IMR-90 (cell line): Measurements from ENCODE around the gene AGBL1. TPM values are rescaled to one million over a fixed set of nuclear protein-coding genes. Genes with fewer than 3 reads are reported as not detected.

Experiments
- ATAC-seq: fragments of 200-7000 bp; cut with Tn5 transposase; 2 replicates; pipeline ENCODE4 v1.9.1; 2020; ENCODE audit warnings: low read depth, mild to moderate bottlenecking, moderate library complexity
- BruUV-seq: library from RNA; stranded (reverse); fragments of 400-500 nt; replicated peaks from 2 replicates; lab custom pipeline; 2021; lab: Mats Ljungman, UMichigan
- CTCF ChIA-PET: fragments of 300-600 bp; formaldehyde crosslinking; extraction: SDS; loops from one replicate; lab custom pipeline; 2021; ENCODE audit warnings: antibody characterized with exemption; lab: Yijun Ruan, JAX
- POLR2A ChIA-PET: fragments of 300-600 bp; sonication (Branson Sonifier 250); formaldehyde crosslinking; loops from one replicate; lab custom pipeline; 2022; ENCODE audit warnings: antibody characterized with exemption; ENCODE audit not compliant: unreplicated experiment; lab: Charles Lee
- DNase-seq: peaks from one replicate; pipeline ENCODE4 v3.0.0; 2013
- H2AFZ ChIP-seq: replicated peaks from 2 replicates; pipeline ENCODE3; 2013; ENCODE audit warnings: low read length, mild to moderate bottlenecking; ENCODE audit not compliant: poor library complexity
- H2AK5ac ChIP-seq: 2 replicates; pipeline ENCODE4 v1.6.1; 2013; ENCODE audit warnings: low read depth, low read length, inconsistent platforms
- H2AK9ac ChIP-seq: replicated peaks from 2 replicates; pipeline ENCODE3; 2013; ENCODE audit warnings: mild to moderate bottlenecking, low read depth, low read length, moderate library complexity; ENCODE audit not compliant: poor library complexity
- H2BK120ac ChIP-seq: 2 replicates; pipeline ENCODE4 v1.6.1; 2013; ENCODE audit warnings: low read depth, low read length, inconsistent platforms
- H2BK15ac ChIP-seq: 3 replicates; pipeline ENCODE4 v1.6.1; 2013; ENCODE audit warnings: low read depth, low read length, inconsistent platforms
- H2BK20ac ChIP-seq: 2 replicates; pipeline ENCODE4 v1.6.1; 2013; ENCODE audit warnings: low read depth, mild to moderate bottlenecking, inconsistent platforms, low read length, moderate library complexity
- H2BK5ac ChIP-seq: 2 replicates; pipeline ENCODE4 v1.6.1; 2013; ENCODE audit warnings: mild to moderate bottlenecking, low read depth, low read length, inconsistent platforms; ENCODE audit not compliant: poor library complexity, severe bottlenecking
- H3K14ac ChIP-seq: replicated peaks from 2 replicates; pipeline ENCODE4 v1.6.1; 2013; ENCODE audit warnings: low read depth, low read length, inconsistent platforms
- H3K18ac ChIP-seq: 2 replicates; pipeline ENCODE4 v1.6.1; 2013; ENCODE audit warnings: low read depth, low read length, control low read depth
- H3K23ac ChIP-seq: 2 replicates; pipeline ENCODE4 v1.6.1; 2013; ENCODE audit warnings: low read depth, low read length, inconsistent platforms
- H3K27ac ChIP-seq: 2 replicates; pipeline ENCODE4 v1.5.1; 2013; ENCODE audit warnings: mild to moderate bottlenecking, control low read depth, low read length; ENCODE audit not compliant: insufficient read depth
- H3K27me3 ChIP-seq: 2 replicates; pipeline ENCODE4 v1.6.1; 2013; ENCODE audit warnings: low read length; ENCODE audit not compliant: control insufficient read depth, insufficient read depth
- H3K36me3 ChIP-seq: 2 replicates; pipeline ENCODE4 v1.6.1; 2013; ENCODE audit warnings: low read length, mixed read lengths; ENCODE audit not compliant: control insufficient read depth, insufficient read depth
- H3K4ac ChIP-seq: 2 replicates; pipeline ENCODE4 v1.6.1; 2013; ENCODE audit warnings: low read depth, low read length, inconsistent platforms
- H3K4me1 ChIP-seq: 2 replicates; pipeline ENCODE4 v1.6.1; 2013; ENCODE audit warnings: low read length, mixed read lengths; ENCODE audit not compliant: control insufficient read depth, insufficient read depth
- H3K4me2 ChIP-seq: 2 replicates; pipeline ENCODE4 v1.6.1; 2013; ENCODE audit warnings: low read depth, mild to moderate bottlenecking, control low read depth, low read length, moderate library complexity
- H3K4me3 ChIP-seq: 2 replicates; pipeline ENCODE4 v1.5.1; 2013; ENCODE audit warnings: low read depth, mild to moderate bottlenecking, control low read depth, low read length, moderate library complexity; ENCODE audit not compliant: insufficient read depth
- H3K56ac ChIP-seq: 2 replicates; pipeline ENCODE4 v1.6.1; 2013; ENCODE audit warnings: low read length, inconsistent platforms; ENCODE audit not compliant: insufficient read depth; ENCODE audit errors: extremely low read depth
- H3K79me1 ChIP-seq, 2 experiments: 2 replicates each; pipeline ENCODE4 v1.6.1; 2013; ENCODE audit warnings: low read length in 2 of 2, inconsistent platforms in 1 of 2, low read depth in 1 of 2
- H3K9ac ChIP-seq: 2 replicates; pipeline ENCODE4 v1.6.1; 2013; ENCODE audit warnings: low read depth, low read length, control low read depth
- H3K9me1 ChIP-seq: 2 replicates; pipeline ENCODE4 v1.6.1; 2013; ENCODE audit warnings: low read length, inconsistent platforms; ENCODE audit not compliant: insufficient read depth
- H3K9me3 ChIP-seq: 2 replicates; pipeline ENCODE4 v1.6.1; 2013; ENCODE audit warnings: low read length; ENCODE audit not compliant: control insufficient read depth, insufficient read depth
- H4K20me1 ChIP-seq: 2 replicates; pipeline ENCODE4 v1.6.1; 2013; ENCODE audit warnings: low read length, inconsistent platforms; ENCODE audit not compliant: insufficient read depth
- H4K5ac ChIP-seq: 2 replicates; pipeline ENCODE4 v1.6.1; 2013; ENCODE audit warnings: mild to moderate bottlenecking, low read depth, low read length, control low read depth
- H4K8ac ChIP-seq, 2 experiments: 2 replicates each; pipeline ENCODE4 v1.6.1; 2013; ENCODE audit warnings: low read depth in 2 of 2, low read length in 2 of 2, control low read depth in 1 of 2, inconsistent platforms in 1 of 2
- H4K91ac ChIP-seq: 2 replicates; pipeline ENCODE4 v1.6.1; 2013; ENCODE audit warnings: low read depth, low read length, inconsistent platforms; ENCODE audit not compliant: insufficient read depth
- BHLHE40 ChIP-seq: fragments of 150-350 bp; IDR thresholded peaks from 2 replicates; pipeline ENCODE4 v1.6.1; 2016; ENCODE audit warnings: mild to moderate bottlenecking, low read depth, low read length
- CEBPB ChIP-seq: IDR thresholded peaks from 2 replicates; pipeline ENCODE4 v1.6.1; 2012; ENCODE audit warnings: low read depth, low read length, improper control_type of control experiment
- CHD1 ChIP-seq: IDR thresholded peaks from 2 replicates; pipeline ENCODE4 v1.6.1; 2012; ENCODE audit warnings: low read depth, low read length, improper control_type of control experiment
- CTCF ChIP-seq: conservative IDR thresholded peaks from 2 replicates; pipeline ENCODE4 v1.5.1; 2012; ENCODE audit warnings: mild to moderate bottlenecking, low read depth, low read length, improper control_type of control experiment
- FOS ChIP-seq: fragments of 150-350 bp; IDR thresholded peaks from 2 replicates; pipeline ENCODE4 v1.6.1; 2016; ENCODE audit warnings: low read depth, low read length
- MAFK ChIP-seq: IDR thresholded peaks from 2 replicates; pipeline ENCODE4 v1.6.1; 2012; ENCODE audit warnings: low read depth, low read length, improper control_type of control experiment
- MAZ ChIP-seq: IDR thresholded peaks from 2 replicates; pipeline ENCODE4 v1.6.1; 2012; ENCODE audit warnings: low read depth, mild to moderate bottlenecking, low read length, improper control_type of control experiment, moderate library complexity, borderline replicate concordance
- MXI1 ChIP-seq: IDR thresholded peaks from 2 replicates; pipeline ENCODE4 v1.6.1; 2012; ENCODE audit warnings: low read depth, mild to moderate bottlenecking, low read length, moderate library complexity, borderline replicate concordance
- NFE2L2 ChIP-seq: fragments of 150-350 bp; IDR thresholded peaks from 2 replicates; pipeline ENCODE4 v1.6.1; 2016; ENCODE audit warnings: low read depth, mild to moderate bottlenecking, low read length
- POLR2A ChIP-seq: IDR thresholded peaks from 2 replicates; pipeline ENCODE4 v1.6.1; 2012; ENCODE audit warnings: mild to moderate bottlenecking, low read depth, low read length
- RAD21 ChIP-seq: IDR thresholded peaks from 2 replicates; pipeline ENCODE4 v1.6.1; 2012; ENCODE audit warnings: low read length, improper control_type of control experiment
- RFX5 ChIP-seq: IDR thresholded peaks from 2 replicates; pipeline ENCODE4 v1.8.0; 2012; ENCODE audit warnings: low read depth, mild to moderate bottlenecking, low read length, moderate library complexity
- SMC3 ChIP-seq: fragments of 150-350 bp; IDR thresholded peaks from 2 replicates; pipeline ENCODE4 v1.6.1; 2016; ENCODE audit warnings: low read depth, mild to moderate bottlenecking, antibody characterized with exemption, low read length, moderate library complexity
- WGBS, 2 experiments: methylation state at CpG; one replicate each; pipeline versions ENCODE4 v1.1.5 to v1.1.7; 2013; ENCODE audit warnings: missing lambda C conversion rate in 2 of 2; ENCODE audit not compliant: insufficient read length in 1 of 2; ENCODE audit errors: extremely low coverage in 2 of 2; 5-methylcytosine and 5-hydroxymethylcytosine counted together
- dilution Hi-C: fragments of 300-500 bp; cut with HindIII; formaldehyde crosslinking; loops from one replicate; pipeline ENCODE4 v1.14.3; 2018; ENCODE audit warnings: low sequenced_read_pairs; ENCODE audit not compliant: unreplicated experiment
- in situ Hi-C: fragments of 300-500 bp; cut with MboI; formaldehyde crosslinking; loops from 3 replicates; pipeline ENCODE4 v1.14.3; 2019; ENCODE audit warnings: low sequenced_read_pairs, inconsistent platforms, mixed read lengths
- intact Hi-C: fragments of 100-400 bp; cut with micrococcal nuclease; formaldehyde crosslinking; loops from 2 replicates; pipeline ENCODE4 v1.10.0; 2022
- polyA plus RNA-seq, 3 experiments: library from polyadenylated mRNA; depleted of rRNA; stranded (reverse); fragments of >200 nt; gene quantifications; 2 replicates each; pipeline ENCODE4 v1.2.3, GENCODE V29; 2012; ENCODE audit warnings: low replicate concordance in 1 of 3
- total RNA-seq: library from RNA; depleted of rRNA; stranded (reverse); fragments of >200 nt; gene quantifications from 2 replicates; pipeline ENCODE4 v1.2.3, GENCODE V29; 2012
- TF ChIP-seq, protein P1 (sequence below): fragments of 150-350 bp; IDR thresholded peaks from 2 replicates; pipeline ENCODE4 v1.6.1; 2016; ENCODE audit warnings: low read depth, mild to moderate bottlenecking, low read length, moderate library complexity, borderline replicate concordance
- TF ChIP-seq, protein P2 (sequence below): fragments of 150-350 bp; IDR thresholded peaks from 2 replicates; pipeline ENCODE4 v1.6.1; 2017; ENCODE audit warnings: mild to moderate bottlenecking, antibody characterized with exemption, low read length, low read depth

The AGBL1 gene
- total and polyA plus RNA-seq, 2 of the 4 experiments (the other 2 are of a cell fraction) = not detected

- Histone ChIP-seq H3K27ac (no peak overlapping the region), H3K14ac (no peak overlapping the region), H3K27me3 (no peaks in the 10 kb centered on the region), H3K18ac (no peak overlapping the region), H2BK120ac (no peak overlapping the region), H3K9ac (no peak overlapping the region), H3K56ac (no peak overlapping the region), H2BK20ac (no peak overlapping the region), H4K8ac (no peak overlapping the region), H3K4ac (no peak overlapping the region), H4K91ac (no peak overlapping the region), H3K9me1 (no peaks in the 10 kb centered on the region), H2AK5ac (no peak overlapping the region), H3K23ac (no peak overlapping the region), H3K4me2 (no peak overlapping the region), H3K36me3 (no peaks in the 10 kb centered on the region), H2AK9ac (no peak overlapping the region), H4K5ac (no peak overlapping the region), H3K4me3 (no peak overlapping the region), H2AFZ (no peak overlapping the region), H2BK5ac (no peak overlapping the region), H3K79me1 (no peaks in the 10 kb centered on the region), H3K4me1 (no peaks in the 10 kb centered on the region), H4K20me1 (no peaks in the 10 kb centered on the region), H3K9me3 (peaks cover 24% of the 10 kb centered on the region; the same call in 1 of the 2 replicates), H2BK15ac (no peak overlapping the region)
- BruUV-seq = no TSS peak
- ChIA-PET CTCF (no interaction called here), POLR2A (no interaction called here)
- dilution Hi-C loops = no loop called here
- TF ChIP-seq MAZ (no peak), MAFK (no peak), POLR2A (no peak), BHLHE40 (no peak), SMC3 (no peak), CHD1 (no peak), FOS (no peak), CEBPB (no peak), RAD21 (no peak), RFX5 (no peak), NFE2L2 (no peak), CTCF (no peak), MXI1 (no peak)
- TF ChIP-seq, protein P1, sequence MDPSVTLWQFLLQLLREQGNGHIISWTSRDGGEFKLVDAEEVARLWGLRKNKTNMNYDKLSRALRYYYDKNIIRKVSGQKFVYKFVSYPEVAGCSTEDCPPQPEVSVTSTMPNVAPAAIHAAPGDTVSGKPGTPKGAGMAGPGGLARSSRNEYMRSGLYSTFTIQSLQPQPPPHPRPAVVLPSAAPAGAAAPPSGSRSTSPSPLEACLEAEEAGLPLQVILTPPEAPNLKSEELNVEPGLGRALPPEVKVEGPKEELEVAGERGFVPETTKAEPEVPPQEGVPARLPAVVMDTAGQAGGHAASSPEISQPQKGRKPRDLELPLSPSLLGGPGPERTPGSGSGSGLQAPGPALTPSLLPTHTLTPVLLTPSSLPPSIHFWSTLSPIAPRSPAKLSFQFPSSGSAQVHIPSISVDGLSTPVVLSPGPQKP = no peak
- TF ChIP-seq, protein P2, sequence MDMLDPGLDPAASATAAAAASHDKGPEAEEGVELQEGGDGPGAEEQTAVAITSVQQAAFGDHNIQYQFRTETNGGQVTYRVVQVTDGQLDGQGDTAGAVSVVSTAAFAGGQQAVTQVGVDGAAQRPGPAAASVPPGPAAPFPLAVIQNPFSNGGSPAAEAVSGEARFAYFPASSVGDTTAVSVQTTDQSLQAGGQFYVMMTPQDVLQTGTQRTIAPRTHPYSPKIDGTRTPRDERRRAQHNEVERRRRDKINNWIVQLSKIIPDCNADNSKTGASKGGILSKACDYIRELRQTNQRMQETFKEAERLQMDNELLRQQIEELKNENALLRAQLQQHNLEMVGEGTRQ = no peak
- intact Hi-C loops = no loop called here
- in situ Hi-C loops = no loop called here
- no CpG with 5 or more reads among the region's 4 CpGs for WGBS, 2 experiments
- DNase-seq = no peak
- ATAC-seq = no peak
These were observed 24.0 kb upstream of the AGBL1 start for GRCh38 chr15:86055688-86056087.
